SK-N-SH treated with all-trans-retinoic acid at 6 μM for 48 hours (cell line): ENCODE measurements around the gene PLD2.

ENCODE experiments used
- CSDC2 ChIP-seq: fragments of 250-450 bp; sonication (Bioruptor Pico); IDR thresholded peaks from 2 replicates; pipeline ENCODE4 v1.5.0; 2020; ENCODE audit warnings: mild to moderate bottlenecking, moderate library complexity
- CSRNP3 ChIP-seq: fragments of 250-450 bp; sonication (Bioruptor Pico); IDR thresholded peaks from 2 replicates; pipeline ENCODE4 v1.5.1; 2021; ENCODE audit warnings: mild to moderate bottlenecking, moderate library complexity
- ISL1 ChIP-seq: fragments of 250-450 bp; sonication (Bioruptor Pico); IDR thresholded peaks from 2 replicates; pipeline ENCODE4 v2.1.2; 2022; ENCODE audit warnings: mild to moderate bottlenecking, moderate library complexity
- PPARA ChIP-seq: fragments of 250-450 bp; sonication (Bioruptor Pico); IDR thresholded peaks from 2 replicates; pipeline ENCODE4 v1.5.0; 2020; ENCODE audit warnings: mild to moderate bottlenecking, borderline replicate concordance
- TSHZ2 ChIP-seq: fragments of 250-450 bp; sonication (Bioruptor Pico); IDR thresholded peaks from 2 replicates; pipeline ENCODE4 v1.5.0; 2020; ENCODE audit warnings: mild to moderate bottlenecking, moderate library complexity
- ZFP30 ChIP-seq: fragments of 450-650 bp; formaldehyde crosslinking; IDR thresholded peaks from 2 replicates; pipeline ENCODE4 v1.5.0; 2022; ENCODE audit warnings: mild to moderate bottlenecking, moderate library complexity
- ZNF565 ChIP-seq: fragments of 450-650 bp; formaldehyde crosslinking; conservative IDR thresholded peaks from 2 replicates; pipeline ENCODE4 v1.5.0; 2020; ENCODE audit warnings: low read depth, mild to moderate bottlenecking, moderate library complexity
- TF ChIP-seq, protein P1 (sequence below): fragments of 250-450 bp; sonication (Bioruptor Pico); IDR thresholded peaks from 2 replicates; pipeline ENCODE4 v1.5.1; 2020; ENCODE audit warnings: low read depth, mild to moderate bottlenecking, moderate library complexity

DNA sequence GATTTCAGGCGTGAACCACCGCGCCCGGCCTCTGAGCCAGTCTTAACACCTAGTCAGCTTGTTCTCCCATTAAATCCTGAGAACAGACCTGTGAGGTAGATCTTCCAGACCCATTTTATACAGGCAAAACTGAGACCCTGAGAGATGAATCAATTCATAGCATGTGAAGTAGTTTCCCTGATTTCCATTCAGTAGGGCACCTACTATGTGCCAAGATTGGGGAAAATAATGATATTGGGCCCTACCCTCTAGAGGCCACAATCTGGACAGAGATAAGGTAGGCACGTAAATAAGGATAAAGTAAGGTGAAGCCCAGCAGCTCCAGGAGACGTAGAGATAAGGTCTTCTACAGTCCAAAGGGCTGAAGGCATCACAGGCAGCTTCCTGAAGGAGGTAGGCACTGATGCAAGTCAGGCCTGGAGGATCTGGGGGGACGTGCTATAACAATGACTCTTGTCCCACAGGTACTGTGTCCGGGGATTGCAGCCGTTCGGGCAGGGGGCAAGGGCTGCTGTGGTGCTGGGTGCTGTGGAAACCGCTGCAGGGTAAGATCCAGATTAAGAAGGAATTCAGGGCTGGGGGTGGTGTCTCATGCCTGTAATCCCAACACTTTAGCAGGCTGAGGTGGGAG is 26.5 kb upstream of the PLD2 start:
- TF ChIP-seq CSDC2 (no peak), ZFP30 (CRISPR knock-in tag) (no peak), PPARA (no peak), TSHZ2 (no peak), ISL1 (no peak), ZNF565 (no peak), CSRNP3 (CRISPR knock-in tag) (no peak)
- TF ChIP-seq, protein P1, sequence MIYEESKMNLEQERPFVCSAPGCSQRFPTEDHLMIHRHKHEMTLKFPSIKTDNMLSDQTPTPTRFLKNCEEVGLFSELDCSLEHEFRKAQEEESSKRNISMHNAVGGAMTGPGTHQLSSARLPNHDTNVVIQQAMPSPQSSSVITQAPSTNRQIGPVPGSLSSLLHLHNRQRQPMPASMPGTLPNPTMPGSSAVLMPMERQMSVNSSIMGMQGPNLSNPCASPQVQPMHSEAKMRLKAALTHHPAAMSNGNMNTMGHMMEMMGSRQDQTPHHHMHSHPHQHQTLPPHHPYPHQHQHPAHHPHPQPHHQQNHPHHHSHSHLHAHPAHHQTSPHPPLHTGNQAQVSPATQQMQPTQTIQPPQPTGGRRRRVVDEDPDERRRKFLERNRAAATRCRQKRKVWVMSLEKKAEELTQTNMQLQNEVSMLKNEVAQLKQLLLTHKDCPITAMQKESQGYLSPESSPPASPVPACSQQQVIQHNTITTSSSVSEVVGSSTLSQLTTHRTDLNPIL (CRISPR knock-in tag): no peak
